ENCODE measurements around the gene URM1.

Gene URM1

GRCh38 chr9:128429513-128430086 is 58.4 kb downstream of the URM1 start:
- peak overlapping the region; percentile 88 for H3K27ac ChIP-seq
- no peak for DNase-seq
- peaks cover 41% of the 10 kb centered on the region for H3K36me3 ChIP-seq (replicated peaks)
- no peak overlapping the region for H3K4me3 ChIP-seq (ENCODE audit: low read depth, low read length)
- no peaks in the 10 kb centered on the region for H3K27me3 ChIP-seq (replicated peaks)
- in situ Hi-C loops (cut with HindIII; ENCODE audit: low pct_ligation_motif_present, low sequenced_read_pairs): no loop called here
- no peak for TF ChIP-seq CTCF (IDR thresholded peaks at IDR 0.05; ENCODE audit: low read depth, low read length, missing control alignments)

- TF ChIP-seq CTCF (IDR thresholded peaks at IDR 0.05; ENCODE audit: low read depth, low read length, missing control alignments): no peak
- H3K27ac ChIP-seq: no peak overlapping the region
- H3K36me3 ChIP-seq (replicated peaks): peaks cover 36% of the 10 kb centered on the region
- DNase-seq: no peak
- no peaks in the 10 kb centered on the region for H3K27me3 ChIP-seq (replicated peaks)
- H3K4me3 ChIP-seq (ENCODE audit: low read depth, low read length): no peak overlapping the region
- in situ Hi-C loops (cut with HindIII; ENCODE audit: low pct_ligation_motif_present, low sequenced_read_pairs): no loop called here
Observed at GRCh38 chr9:128431207-128431606, 60.0 kb downstream of the URM1 start.

GRCh38 chr9:128434340-128434739 is 63.2 kb downstream of the URM1 start:
- H3K4me3 ChIP-seq (ENCODE audit: low read depth, low read length): no peak overlapping the region
- no peak for DNase-seq
- in situ Hi-C loops (cut with HindIII; ENCODE audit: low pct_ligation_motif_present, low sequenced_read_pairs): no loop called here
- H3K27ac ChIP-seq: no peak overlapping the region
- no peaks in the 10 kb centered on the region for H3K27me3 ChIP-seq (replicated peaks)
- TF ChIP-seq CTCF (IDR thresholded peaks at IDR 0.05; ENCODE audit: low read depth, low read length, missing control alignments): no peak
- H3K36me3 ChIP-seq (replicated peaks): peaks cover 27% of the 10 kb centered on the region

GRCh38 chr9:128435611-128436010 is 64.4 kb downstream of the URM1 start:
- no peak overlapping the region for H3K4me3 ChIP-seq (ENCODE audit: low read depth, low read length)
- TF ChIP-seq CTCF (IDR thresholded peaks at IDR 0.05; ENCODE audit: low read depth, low read length, missing control alignments): no peak
- H3K36me3 ChIP-seq (replicated peaks): peaks cover 19% of the 10 kb centered on the region
- no peak overlapping the region for H3K27ac ChIP-seq
- no peaks in the 10 kb centered on the region for H3K27me3 ChIP-seq (replicated peaks)
- DNase-seq: no peak
- in situ Hi-C loops (cut with HindIII; ENCODE audit: low pct_ligation_motif_present, low sequenced_read_pairs): no loop called here

- no peaks in the 10 kb centered on the region for H3K27me3 ChIP-seq (replicated peaks)
- peak; percentile 96 for TF ChIP-seq CTCF (IDR thresholded peaks at IDR 0.05; ENCODE audit: low read depth, low read length, missing control alignments)
- no peak overlapping the region for H3K4me3 ChIP-seq (ENCODE audit: low read depth, low read length)
- no peak overlapping the region for H3K27ac ChIP-seq
- peaks cover 8% of the 10 kb centered on the region for H3K36me3 ChIP-seq (replicated peaks)
- in situ Hi-C loops (cut with HindIII; ENCODE audit: low pct_ligation_motif_present, low sequenced_read_pairs): no loop called here
- DNase-seq: peak; percentile 53
Observed at GRCh38 chr9:128438343-128439109, 67.4 kb downstream of the URM1 start.
